Measurements from ENCODE around the gene INPP5E.
"Not testable (repeated sequence)": the region's sequence is repeated elsewhere in the genome, so short reads cannot be mapped to it uniquely, and the experiment has no call there.

INPP5E gene

GRCh38 chr9:136426787-136427186 lies 12.9 kb downstream of the INPP5E start:
- Histone ChIP-seq H3K9me3 (ENCODE audit: control insufficient read depth, insufficient read depth, low read length) (no peaks in the 10 kb centered on the region), H3K27me3 (ENCODE audit: control insufficient read depth, insufficient read depth, low read length) (no peaks in the 10 kb centered on the region), H3K4me1 (ENCODE audit: control insufficient read depth, insufficient read depth, low read length) (no peaks in the 10 kb centered on the region), H3K4me3 (ENCODE audit: low read length) (no peak overlapping the region), H3K27ac (ENCODE audit: low read length) (no peak overlapping the region), H3K36me3 (ENCODE audit: control insufficient read depth, insufficient read depth, low read length) (peaks cover 33% of the 10 kb centered on the region)
- no peak for DNase-seq (ENCODE audit: low read depth, low spot score)
- no CpG with 5 or more reads among the region's 12 CpGs for WGBS (ENCODE audit: insufficient coverage, insufficient read length)

GRCh38 chr9:136425367-136425766 lies 14.3 kb downstream of the INPP5E start:
- DNase-seq (ENCODE audit: low read depth, low spot score); H3K4me1 ChIP-seq (ENCODE audit: control insufficient read depth, insufficient read depth, low read length); H3K27me3 ChIP-seq (ENCODE audit: control insufficient read depth, insufficient read depth, low read length); H3K9me3 ChIP-seq (ENCODE audit: control insufficient read depth, insufficient read depth, low read length); H3K27ac ChIP-seq (ENCODE audit: low read length); H3K4me3 ChIP-seq (ENCODE audit: low read length): not testable (repeated sequence)
- peaks cover 37% of the 10 kb centered on the region for H3K36me3 ChIP-seq (ENCODE audit: control insufficient read depth, insufficient read depth, low read length)
- no CpG with 5 or more reads among the region's 7 CpGs for WGBS (ENCODE audit: insufficient coverage, insufficient read length)

GRCh38 chr9:136424750-136425362 lies 14.8 kb downstream of the INPP5E start:
- H3K4me3 ChIP-seq (ENCODE audit: low read length) = no peak overlapping the region
- no peak overlapping the region for H3K27ac ChIP-seq (ENCODE audit: low read length)
- peaks cover 37% of the 10 kb centered on the region for H3K36me3 ChIP-seq (ENCODE audit: control insufficient read depth, insufficient read depth, low read length)
- no peaks in the 10 kb centered on the region for H3K9me3 ChIP-seq (ENCODE audit: control insufficient read depth, insufficient read depth, low read length)
- no CpG with 5 or more reads among the region's 27 CpGs for WGBS (ENCODE audit: insufficient coverage, insufficient read length)
- no peak for DNase-seq (ENCODE audit: low read depth, low spot score)
- no peaks in the 10 kb centered on the region for H3K4me1 ChIP-seq (ENCODE audit: control insufficient read depth, insufficient read depth, low read length)
- H3K27me3 ChIP-seq (ENCODE audit: control insufficient read depth, insufficient read depth, low read length) = no peaks in the 10 kb centered on the region

- Histone ChIP-seq H3K4me1 (ENCODE audit: control insufficient read depth, insufficient read depth, low read length) (no peaks in the 10 kb centered on the region), H3K27me3 (ENCODE audit: control insufficient read depth, insufficient read depth, low read length) (no peaks in the 10 kb centered on the region), H3K9me3 (ENCODE audit: control insufficient read depth, insufficient read depth, low read length) (no peaks in the 10 kb centered on the region), H3K4me3 (ENCODE audit: low read length) (no peak overlapping the region), H3K36me3 (ENCODE audit: control insufficient read depth, insufficient read depth, low read length) (peaks cover 41% of the 10 kb centered on the region), H3K27ac (ENCODE audit: low read length) (no peak overlapping the region)
- no peak for DNase-seq (ENCODE audit: low read depth, low spot score)
- WGBS (ENCODE audit: insufficient coverage, insufficient read length) = no CpG with 5 or more reads among the region's 43 CpGs
Observed at GRCh38 chr9:136423432-136424146, 16.1 kb downstream of the INPP5E start.

- WGBS (ENCODE audit: insufficient coverage, insufficient read length) = no CpG with 5 or more reads among the region's 26 CpGs
- DNase-seq (ENCODE audit: low read depth, low spot score) = no peak
- H3K9me3 ChIP-seq (ENCODE audit: control insufficient read depth, insufficient read depth, low read length) = no peaks in the 10 kb centered on the region
- peaks cover 48% of the 10 kb centered on the region for H3K36me3 ChIP-seq (ENCODE audit: control insufficient read depth, insufficient read depth, low read length)
- H3K4me1 ChIP-seq (ENCODE audit: control insufficient read depth, insufficient read depth, low read length) = no peaks in the 10 kb centered on the region
- no peak overlapping the region for H3K27ac ChIP-seq (ENCODE audit: low read length)
- H3K27me3 ChIP-seq (ENCODE audit: control insufficient read depth, insufficient read depth, low read length) = no peaks in the 10 kb centered on the region
- H3K4me3 ChIP-seq (ENCODE audit: low read length) = no peak overlapping the region
Observed at GRCh38 chr9:136422876-136423275, 16.8 kb downstream of the INPP5E start.

- no peak for DNase-seq (ENCODE audit: low read depth, low spot score)
- Histone ChIP-seq H3K36me3 (ENCODE audit: control insufficient read depth, insufficient read depth, low read length) (peaks cover 55% of the 10 kb centered on the region), H3K9me3 (ENCODE audit: control insufficient read depth, insufficient read depth, low read length) (no peaks in the 10 kb centered on the region), H3K4me3 (ENCODE audit: low read length) (no peak overlapping the region), H3K27ac (ENCODE audit: low read length) (no peak overlapping the region), H3K27me3 (ENCODE audit: control insufficient read depth, insufficient read depth, low read length) (no peaks in the 10 kb centered on the region), H3K4me1 (ENCODE audit: control insufficient read depth, insufficient read depth, low read length) (no peaks in the 10 kb centered on the region)
- WGBS (ENCODE audit: insufficient coverage, insufficient read length) = no CpG with 5 or more reads among the region's 21 CpGs
Observed at GRCh38 chr9:136421791-136422190, 17.9 kb downstream of the INPP5E start.

GRCh38 chr9:136419092-136419420 lies 20.6 kb downstream of the INPP5E start:
- WGBS (ENCODE audit: insufficient coverage, insufficient read length) = no CpG with 5 or more reads among the region's 12 CpGs
- H3K9me3 ChIP-seq (ENCODE audit: control insufficient read depth, insufficient read depth, low read length) = no peaks in the 10 kb centered on the region
- H3K4me1 ChIP-seq (ENCODE audit: control insufficient read depth, insufficient read depth, low read length) = no peaks in the 10 kb centered on the region
- DNase-seq (ENCODE audit: low read depth, low spot score) = no peak
- no peak overlapping the region for H3K27ac ChIP-seq (ENCODE audit: low read length)
- no peak overlapping the region for H3K4me3 ChIP-seq (ENCODE audit: low read length)
- no peaks in the 10 kb centered on the region for H3K27me3 ChIP-seq (ENCODE audit: control insufficient read depth, insufficient read depth, low read length)
- peaks cover 64% of the 10 kb centered on the region for H3K36me3 ChIP-seq (ENCODE audit: control insufficient read depth, insufficient read depth, low read length)

GRCh38 chr9:136418182-136419091 lies 21.2 kb downstream of the INPP5E start:
- H3K9me3 ChIP-seq (ENCODE audit: control insufficient read depth, insufficient read depth, low read length) = no peaks in the 10 kb centered on the region
- no peak overlapping the region for H3K4me3 ChIP-seq (ENCODE audit: low read length)
- no peaks in the 10 kb centered on the region for H3K27me3 ChIP-seq (ENCODE audit: control insufficient read depth, insufficient read depth, low read length)
- no peaks in the 10 kb centered on the region for H3K4me1 ChIP-seq (ENCODE audit: control insufficient read depth, insufficient read depth, low read length)
- WGBS (ENCODE audit: insufficient coverage, insufficient read length) = no CpG with 5 or more reads among the region's 48 CpGs
- peaks cover 64% of the 10 kb centered on the region for H3K36me3 ChIP-seq (ENCODE audit: control insufficient read depth, insufficient read depth, low read length)
- no peak overlapping the region for H3K27ac ChIP-seq (ENCODE audit: low read length)
- no peak for DNase-seq (ENCODE audit: low read depth, low spot score)

GRCh38 chr9:136416914-136417313 lies 22.7 kb downstream of the INPP5E start:
- Histone ChIP-seq H3K4me3 (ENCODE audit: low read length) (no peak overlapping the region), H3K9me3 (ENCODE audit: control insufficient read depth, insufficient read depth, low read length) (no peaks in the 10 kb centered on the region), H3K27me3 (ENCODE audit: control insufficient read depth, insufficient read depth, low read length) (no peaks in the 10 kb centered on the region), H3K27ac (ENCODE audit: low read length) (no peak overlapping the region), H3K36me3 (ENCODE audit: control insufficient read depth, insufficient read depth, low read length) (peaks cover 55% of the 10 kb centered on the region), H3K4me1 (ENCODE audit: control insufficient read depth, insufficient read depth, low read length) (no peaks in the 10 kb centered on the region)
- no CpG with 5 or more reads among the region's 19 CpGs for WGBS (ENCODE audit: insufficient coverage, insufficient read length)
- no peak for DNase-seq (ENCODE audit: low read depth, low spot score)

GRCh38 chr9:136416427-136416826 lies 23.2 kb downstream of the INPP5E start:
- H3K9me3 ChIP-seq (ENCODE audit: control insufficient read depth, insufficient read depth, low read length) = no peaks in the 10 kb centered on the region
- H3K36me3 ChIP-seq (ENCODE audit: control insufficient read depth, insufficient read depth, low read length) = peaks cover 51% of the 10 kb centered on the region
- no peak overlapping the region for H3K4me3 ChIP-seq (ENCODE audit: low read length)
- no peak overlapping the region for H3K27ac ChIP-seq (ENCODE audit: low read length)
- no peaks in the 10 kb centered on the region for H3K4me1 ChIP-seq (ENCODE audit: control insufficient read depth, insufficient read depth, low read length)
- DNase-seq (ENCODE audit: low read depth, low spot score) = no peak
- no peaks in the 10 kb centered on the region for H3K27me3 ChIP-seq (ENCODE audit: control insufficient read depth, insufficient read depth, low read length)
- no CpG with 5 or more reads among the region's 8 CpGs for WGBS (ENCODE audit: insufficient coverage, insufficient read length)
